GM04503 (cell line): ENCODE data around the gene CPAMD8.

Experiments
- DNase-seq: peaks from one replicate; pipeline ENCODE4 v3.0.0-alpha.2; 2012; ENCODE audit warnings: low read depth

Gene CPAMD8

GRCh38 chr19:17026706-17027534, at the start of gene CPAMD8:
TSS of gene CPAMD8 (minus strand) at chr19:17026810. CDS start at chr19:17026642, 168 bp downstream.
- DNase-seq = no peak

GRCh38 chr19:17075864-17076542, 49.4 kb upstream of the CPAMD8 start:
- DNase-seq = no peak

- peak; percentile 94 for DNase-seq
Measured at GRCh38 chr19:17075035-17075863, 48.6 kb upstream of the CPAMD8 start, which contains the start of the genes HAUS8 and MYO9B. TSS of gene HAUS8 (minus strand) at chr19:17075452. CDS start at chr19:17075422, 30 bp downstream. TSS of gene MYO9B (plus strand) at chr19:17075777. CDS start at chr19:17101718, 25,941 bp downstream.

GRCh38 chr19:17074634-17075034, 48.0 kb upstream of the CPAMD8 start:
- no peak for DNase-seq

- no peak for DNase-seq
Measured at GRCh38 chr19:17073869-17074633, 47.4 kb upstream of the CPAMD8 start.

GRCh38 chr19:17070912-17071311, 44.3 kb upstream of the CPAMD8 start:
- DNase-seq = no peak

- DNase-seq = no peak
Measured at GRCh38 chr19:17070421-17070820, 43.8 kb upstream of the CPAMD8 start.

GRCh38 chr19:17069193-17069592, 42.6 kb upstream of the CPAMD8 start:
- DNase-seq = no peak

GRCh38 chr19:17063428-17063827, 36.8 kb upstream of the CPAMD8 start:
- DNase-seq = no peak

- DNase-seq = no peak
Measured at GRCh38 chr19:17061691-17062090, 35.1 kb upstream of the CPAMD8 start.

- no peak for DNase-seq
Measured at GRCh38 chr19:17061205-17061604, 34.6 kb upstream of the CPAMD8 start.

GRCh38 chr19:17060802-17061201, 34.2 kb upstream of the CPAMD8 start:
- no peak for DNase-seq

GRCh38 chr19:17058236-17058635, 31.6 kb upstream of the CPAMD8 start:
- DNase-seq = no peak

GRCh38 chr19:17055636-17056035, 29.0 kb upstream of the CPAMD8 start:
- no peak for DNase-seq

GRCh38 chr19:17054746-17055145, 28.1 kb upstream of the CPAMD8 start:
- no peak for DNase-seq

- DNase-seq = no peak
Measured at GRCh38 chr19:17052439-17052838, 25.8 kb upstream of the CPAMD8 start.

- no peak for DNase-seq
Measured at GRCh38 chr19:17049711-17050280, 23.2 kb upstream of the CPAMD8 start.

GRCh38 chr19:17048885-17049453, 22.4 kb upstream of the CPAMD8 start:
- no peak for DNase-seq

- no peak for DNase-seq
Measured at GRCh38 chr19:17045907-17046502, 19.4 kb upstream of the CPAMD8 start.

GRCh38 chr19:17043744-17044143, 17.1 kb upstream of the CPAMD8 start:
- no peak for DNase-seq
